Heart left ventricle (tissue), 16 donors: ENCODE data around the gene ZNF610. TPM values are rescaled to one million over a fixed set of nuclear protein-coding genes. Genes with fewer than 3 reads are reported as not detected.

ENCODE experiments used
- ATAC-seq, 4 donors: fragments of 200-7000 bp; cut with Tn5 transposase; one replicate each; pipeline ENCODE4 v1.9.1; 2020 to 2022; ENCODE audit warnings: moderate library complexity in 4 of 4, mild to moderate bottlenecking in 3 of 4, moderate number of reproducible peaks in 1 of 4
- DNase-seq, 5 donors: peaks; one replicate each; pipeline ENCODE4 v3.0.0-alpha.2; 2020
- H3K27ac ChIP-seq, 12 donors: fragments of 200-600 bp; sonication (generic) in 4 of 12; one replicate each; pipeline versions ENCODE4 v1.5.0 to v1.8.0; 2016 to 2022; ENCODE audit warnings: mild to moderate bottlenecking in 2 of 12
- H3K27me3 ChIP-seq, 9 donors: fragments of 200-600 bp; sonication (generic) in 2 of 9; one replicate each; pipeline versions ENCODE4 v1.5.1 to v1.8.0; 2016 to 2022; ENCODE audit warnings: mild to moderate bottlenecking in 3 of 9
- H3K36me3 ChIP-seq, 9 donors: fragments of 200-600 bp; sonication (generic) in 2 of 9; one replicate each; pipeline versions ENCODE4 v1.5.0 to v1.8.0; 2018 to 2022; ENCODE audit warnings: mild to moderate bottlenecking in 2 of 9
- H3K4me1 ChIP-seq, 12 donors: fragments of 200-600 bp; sonication (generic) in 4 of 12; one replicate each; pipeline versions ENCODE4 v1.5.0 to v1.8.0; 2016 to 2022; ENCODE audit warnings: mild to moderate bottlenecking in 3 of 12
- H3K4me3 ChIP-seq, 12 donors: fragments of 200-600 bp; sonication (generic) in 4 of 12; one replicate each; pipeline versions ENCODE4 v1.5.0 to v1.8.0; 2017 to 2022; ENCODE audit warnings: mild to moderate bottlenecking in 9 of 12, moderate library complexity in 4 of 12
- H3K9me3 ChIP-seq, 12 donors: fragments of 200-600 bp; sonication (generic) in 4 of 12; one replicate each; pipeline versions ENCODE4 v1.5.0 to v1.8.0; 2016 to 2022; ENCODE audit warnings: mild to moderate bottlenecking in 1 of 12
- CTCF ChIP-seq, 12 donors: fragments of 200-600 bp; sonication (generic) in 4 of 12; IDR thresholded peaks; one replicate each; pipeline versions ENCODE4 v1.5.0 to v1.8.0; 2018 to 2022; ENCODE audit warnings: antibody characterized with exemption in 12 of 12, mild to moderate bottlenecking in 5 of 12
- POLR2A ChIP-seq, 2 donors: fragments of 450-650 bp; IDR thresholded peaks; one replicate each; pipeline ENCODE4 v1.6.1; 2017; ENCODE audit warnings: antibody characterized with exemption in 2 of 2, mild to moderate bottlenecking in 2 of 2, moderate library complexity in 2 of 2
- WGBS, 4 donors: extraction: QIAGEN DNeasy Blood & Tissue Kit in 2 of 4; methylation state at CpG; one replicate each; pipeline versions ENCODE4 v1.1.5 to v1.1.7; 2013 to 2018; 5-methylcytosine and 5-hydroxymethylcytosine counted together
- intact Hi-C, 10 donors: fragments of 100-400 bp; cut with DNase I; formaldehyde crosslinking; loops; one replicate each; pipeline versions ENCODE4 v1.11.1 to v1.14.2; 2022
- polyA plus RNA-seq, 2 donors: library from polyadenylated mRNA; stranded (reverse); fragments of 200-250 nt; gene quantifications; one replicate each; pipeline ENCODE4 v1.2.3, GENCODE V29; 2013
- total RNA-seq, 9 donors: library from RNA; depleted of rRNA in 2 of 9; stranded (reverse); fragments of >200 nt in 2 of 9; fragmentation: NEBNext Ultra II Directional in 3 of 9; extraction: Animal tissue kit (Norgen Biotek cat#: 25700) in 3 of 9; gene quantifications; one replicate each; pipeline versions ENCODE4 v1.1.0 to v1.2.4, GENCODE V29; 2016 to 2023
- donor health status: ischemic (EF 13 %, LVEDD 7.1; RV severe dilation, severe dysfunction).
- donor health status: healthy with polysubstance abuse.
- donor health status: DM: no; HTN: yes; CAD: no.
- donor health status: DM: no; HTN: no; CAD: no.
- donor health status: ischemic (EF 25% LVEDD 6.9; RV normal size, moderate dysfunction).
- donor health status: ischemic (EF 25% LVEDD 5.7; RV mildly dilated, moderate dysfunction).
- donor health status: healthy.
- donor health status: DM: yes; HTN: yes; CAD: no.
- donor health status: ischemic (EF 35%, LVEDD 5.7; RV mildly dilated, moderate dysfunction).
- donor health status: nonischemic (EF 11% LVEDD 7.7; RV severe dilation, severe dysfunction).
- donor health status: DM: yes; HTN: yes; CAD: no.
- donor health status: PGD.
- donor health status: ischemic (EF 29% LVEDD 5.4; RV normal size, mild dysfunction).
- donor health status: nonischemic (EF 23%, LVEDD 6.1; RV moderate dilation, normal function).

The ZNF610 gene
- total and polyA plus RNA-seq, 11 donors, result 2.4 to 8.2 (median 3.2) TPM

- Histone ChIP-seq H3K9me3 (peaks cover 0 to 38% (median 0%) of the 10 kb centered on the region in 12 donors), H3K36me3 (peaks cover 0 to 78% (median 54%) of the 10 kb centered on the region in 9 donors), H3K27me3 (no peaks in the 10 kb centered on the region), H3K27ac (no peak overlapping the region), H3K4me1 (no peaks in the 10 kb centered on the region), H3K4me3 (no peak overlapping the region)
- TF ChIP-seq POLR2A (IDR thresholded peaks at IDR 0.05), result no peak
- no peak for TF ChIP-seq CTCF (IDR thresholded peaks at IDR 0.05)
- intact Hi-C loops, result no loop called here
- no peak for DNase-seq
- ATAC-seq, result no peak
- 75 to 79% (median 77%) methylated on average over 9 of the region's 9 CpGs for WGBS, 4 donors
Observed at GRCh38 chr19:52351512-52351911, 15.5 kb downstream of the ZNF610 start.

GRCh38 chr19:52366414-52366824, 30.4 kb downstream of the ZNF610 start:
- peaks cover 6 to 59% (median 19%) of the 10 kb centered on the region in 9 donors for H3K36me3 ChIP-seq
- no peak overlapping the region for H3K4me3 ChIP-seq
- H3K27me3 ChIP-seq, result no peaks in the 10 kb centered on the region
- ATAC-seq, result no peak
- intact Hi-C loops, result no loop called here
- peaks cover 0 to 82% (median 52%) of the 10 kb centered on the region in 12 donors for H3K9me3 ChIP-seq
- peaks cover 0 to 9% (median 7%) of the 10 kb centered on the region in 12 donors for H3K4me1 ChIP-seq
- DNase-seq, result no peak
- H3K27ac ChIP-seq, result no peak overlapping the region
- 97 to 99% (median 98%) methylated on average over 8 of the region's 8 CpGs for WGBS, 4 donors
- TF ChIP-seq CTCF (IDR thresholded peaks at IDR 0.05), result no peak
- no peak for TF ChIP-seq POLR2A (IDR thresholded peaks at IDR 0.05)

GRCh38 chr19:52369559-52370340, 33.7 kb downstream of the ZNF610 start, which contains the start of gene ZNF880:
ZNF880 (plus strand) TSS chr19:52369923; CDS start chr19:52369966, 43 bp downstream.
- peak; percentile 94 to 96 (median 95) for DNase-seq
- H3K27ac ChIP-seq, result peak within 1 kb of the TSS; percentile 80 to 97 (median 92)
- ATAC-seq, result peak; percentile 99 to 100 (median 100)
- H3K27me3 ChIP-seq, result no peaks in the 10 kb centered on the region
- H3K36me3 ChIP-seq, result peaks cover 10 to 47% (median 33%) of the 10 kb centered on the region in 9 donors
- H3K4me1 ChIP-seq, result peaks cover 0 to 10% (median 7%) of the 10 kb centered on the region in 12 donors
- peaks cover 0 to 78% (median 37%) of the 10 kb centered on the region in 12 donors for H3K9me3 ChIP-seq
- TF ChIP-seq CTCF (IDR thresholded peaks at IDR 0.05) (peak in 3 of 12 donors; percentile 13 to 33 (median 15)), POLR2A (IDR thresholded peaks at IDR 0.05) (peak in 1 of 2 donors; percentile 40)
- 1% methylated on average over 51 to 52 of the region's 52 CpGs for WGBS, 4 donors
- intact Hi-C loops, result loop anchor here in 1 of 10 donors (2.0 kb wide), 1 partner anchor 27 kb away; the partner anchor contains the start of gene ZNF528
- peak within 1 kb of the TSS; percentile 58 to 96 (median 80) for H3K4me3 ChIP-seq

GRCh38 chr19:52370341-52370710, 34.3 kb downstream of the ZNF610 start:
- peaks cover 0 to 10% (median 7%) of the 10 kb centered on the region in 12 donors for H3K4me1 ChIP-seq
- intact Hi-C loops, result loop anchor here in 1 of 10 donors (2.0 kb wide), 1 partner anchor 26 kb away; the partner anchor contains the start of gene ZNF528
- H3K27ac ChIP-seq, result peak overlapping the region; percentile 80 to 97 (median 92)
- WGBS, 4 donors, result 27 to 42% (median 36%) methylated on average over 7 of the region's 7 CpGs
- no peaks in the 10 kb centered on the region for H3K27me3 ChIP-seq
- DNase-seq (no peak), ATAC-seq (no peak)
- peaks cover 0 to 78% (median 31%) of the 10 kb centered on the region in 12 donors for H3K9me3 ChIP-seq
- peak overlapping the region; percentile 58 to 96 (median 80) for H3K4me3 ChIP-seq
- peaks cover 11 to 47% (median 37%) of the 10 kb centered on the region in 9 donors for H3K36me3 ChIP-seq
- TF ChIP-seq CTCF (IDR thresholded peaks at IDR 0.05) (no peak), POLR2A (IDR thresholded peaks at IDR 0.05) (no peak)
